ENCODE measurements around the gene KCNMA1.

Gene KCNMA1

DNA sequence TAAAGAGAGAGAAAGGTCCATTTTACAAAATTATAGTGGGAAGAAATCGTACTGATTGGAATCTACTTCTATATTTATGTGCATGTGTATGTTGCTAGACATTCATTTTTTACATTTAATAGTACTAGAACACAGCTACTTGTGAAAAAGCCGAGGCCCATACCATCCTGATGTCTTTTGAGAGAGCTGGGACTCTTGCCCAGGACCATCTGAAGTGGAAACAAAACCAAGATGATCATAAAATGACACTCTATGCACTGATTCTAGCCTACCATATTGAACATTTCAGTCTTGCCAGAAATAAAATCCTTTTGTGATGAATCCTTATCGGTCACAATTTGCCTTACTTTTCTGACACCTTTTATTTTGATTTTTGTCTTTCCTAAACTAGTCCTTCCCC is 640.0 kb downstream of the KCNMA1 start:
- H3K36me3 ChIP-seq (ENCODE audit: control insufficient read depth in 2 of 2, insufficient read depth in 2 of 2, low read length in 2 of 2) = peaks cover 8 to 10% of the 10 kb centered on the region in 2 donors
- peaks cover under 1% of the 10 kb centered on the region for H3K4me1 ChIP-seq (ENCODE audit: control insufficient read depth, insufficient read depth, low read length)
- H3K9ac ChIP-seq (ENCODE audit: low read length in 2 of 2) = no peak overlapping the region
- no peak overlapping the region for H3K27ac ChIP-seq (ENCODE audit: low read length)
- H3K27me3 ChIP-seq (ENCODE audit: control insufficient read depth in 1 of 2, insufficient read depth in 2 of 2, low read length in 2 of 2) = no peaks in the 10 kb centered on the region
- no peak overlapping the region for H3K4me3 ChIP-seq (ENCODE audit: low read length in 2 of 2)
- H3K9me3 ChIP-seq (ENCODE audit: control insufficient read depth in 2 of 2, low read length in 2 of 2) = no peaks in the 10 kb centered on the region

DNA sequence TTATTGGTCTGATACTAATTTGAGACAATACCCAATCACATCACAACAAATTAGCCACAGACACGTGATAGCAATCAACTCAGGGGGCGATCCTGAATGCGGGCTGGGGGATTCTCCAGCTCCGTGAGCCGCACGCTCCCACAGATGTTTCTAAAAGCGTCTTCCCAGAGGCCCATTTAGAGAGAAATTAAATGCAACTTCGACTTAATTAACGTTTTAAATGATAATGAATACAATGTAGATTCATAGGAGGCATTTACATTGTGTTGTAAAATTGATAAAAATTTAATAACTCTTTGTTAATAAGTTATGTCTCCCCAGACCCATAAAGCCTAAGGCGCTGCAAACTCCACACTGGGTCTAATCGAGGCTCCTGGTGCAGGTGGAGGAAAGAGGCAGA is 642.6 kb downstream of the KCNMA1 start:
- Histone ChIP-seq H3K9me3 (ENCODE audit: control insufficient read depth in 2 of 2, low read length in 2 of 2) (no peaks in the 10 kb centered on the region), H3K36me3 (ENCODE audit: control insufficient read depth in 2 of 2, insufficient read depth in 2 of 2, low read length in 2 of 2) (peaks cover 3 to 5% of the 10 kb centered on the region in 2 donors), H3K4me3 (ENCODE audit: low read length in 2 of 2) (no peak overlapping the region), H3K27ac (ENCODE audit: low read length) (no peak overlapping the region), H3K9ac (ENCODE audit: low read length in 2 of 2) (no peak overlapping the region), H3K27me3 (ENCODE audit: control insufficient read depth in 1 of 2, insufficient read depth in 2 of 2, low read length in 2 of 2) (no peaks in the 10 kb centered on the region), H3K4me1 (ENCODE audit: control insufficient read depth, insufficient read depth, low read length) (peaks cover 8% of the 10 kb centered on the region)

DNA sequence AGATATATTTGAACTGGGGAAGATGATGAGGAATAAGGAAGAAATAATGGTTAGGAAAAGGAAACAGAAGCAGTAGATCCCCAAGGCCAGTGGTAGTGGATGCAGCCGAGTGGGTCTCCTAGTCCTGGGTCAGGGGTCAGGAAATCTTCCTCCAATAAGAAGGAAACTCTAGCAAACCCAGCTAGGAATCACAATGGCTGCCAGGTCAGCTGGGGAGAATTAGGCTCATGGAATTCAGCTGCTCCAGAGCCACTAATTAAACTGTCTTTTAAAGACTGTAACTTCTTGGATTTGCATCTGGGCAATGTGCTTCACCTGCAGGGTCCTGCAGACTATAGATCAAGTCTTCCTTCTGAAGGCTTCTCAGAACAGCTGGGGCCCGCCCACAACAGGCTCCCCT is 644.4 kb downstream of the KCNMA1 start:
- no peaks in the 10 kb centered on the region for H3K9me3 ChIP-seq (ENCODE audit: control insufficient read depth in 2 of 2, low read length in 2 of 2)
- no peak overlapping the region for H3K9ac ChIP-seq (ENCODE audit: low read length in 2 of 2)
- peaks cover 3 to 5% of the 10 kb centered on the region in 2 donors for H3K36me3 ChIP-seq (ENCODE audit: control insufficient read depth in 2 of 2, insufficient read depth in 2 of 2, low read length in 2 of 2)
- H3K4me3 ChIP-seq (ENCODE audit: low read length in 2 of 2) = no peak overlapping the region
- peaks cover 8% of the 10 kb centered on the region for H3K4me1 ChIP-seq (ENCODE audit: control insufficient read depth, insufficient read depth, low read length)
- H3K27me3 ChIP-seq (ENCODE audit: control insufficient read depth in 1 of 2, insufficient read depth in 2 of 2, low read length in 2 of 2) = no peaks in the 10 kb centered on the region
- no peak overlapping the region for H3K27ac ChIP-seq (ENCODE audit: low read length)

- Histone ChIP-seq H3K27ac (ENCODE audit: low read length) (no peak overlapping the region), H3K9ac (ENCODE audit: low read length in 2 of 2) (no peak overlapping the region), H3K4me1 (ENCODE audit: control insufficient read depth, insufficient read depth, low read length) (peaks cover 8% of the 10 kb centered on the region), H3K4me3 (ENCODE audit: low read length in 2 of 2) (no peak overlapping the region), H3K9me3 (ENCODE audit: control insufficient read depth in 2 of 2, low read length in 2 of 2) (no peaks in the 10 kb centered on the region), H3K27me3 (ENCODE audit: control insufficient read depth in 1 of 2, insufficient read depth in 2 of 2, low read length in 2 of 2) (no peaks in the 10 kb centered on the region), H3K36me3 (ENCODE audit: control insufficient read depth in 2 of 2, insufficient read depth in 2 of 2, low read length in 2 of 2) (peaks cover 3 to 5% of the 10 kb centered on the region in 2 donors)
Observed at GRCh38 chr10:76992467-76992866, 645.1 kb downstream of the KCNMA1 start.

GRCh38 chr10:76991621-76992020 is 646.0 kb downstream of the KCNMA1 start:
- H3K27ac ChIP-seq (ENCODE audit: low read length) = no peak overlapping the region
- H3K9me3 ChIP-seq (ENCODE audit: control insufficient read depth in 2 of 2, low read length in 2 of 2) = no peaks in the 10 kb centered on the region
- no peak overlapping the region for H3K4me3 ChIP-seq (ENCODE audit: low read length in 2 of 2)
- H3K36me3 ChIP-seq (ENCODE audit: control insufficient read depth in 2 of 2, insufficient read depth in 2 of 2, low read length in 2 of 2) = peaks cover 3 to 5% of the 10 kb centered on the region in 2 donors
- no peaks in the 10 kb centered on the region for H3K27me3 ChIP-seq (ENCODE audit: control insufficient read depth in 1 of 2, insufficient read depth in 2 of 2, low read length in 2 of 2)
- H3K9ac ChIP-seq (ENCODE audit: low read length in 2 of 2) = no peak overlapping the region
- peaks cover 8% of the 10 kb centered on the region for H3K4me1 ChIP-seq (ENCODE audit: control insufficient read depth, insufficient read depth, low read length)

- no peak overlapping the region for H3K9ac ChIP-seq (ENCODE audit: low read length in 2 of 2)
- no peaks in the 10 kb centered on the region for H3K9me3 ChIP-seq (ENCODE audit: control insufficient read depth in 2 of 2, low read length in 2 of 2)
- H3K27me3 ChIP-seq (ENCODE audit: control insufficient read depth in 1 of 2, insufficient read depth in 2 of 2, low read length in 2 of 2) = no peaks in the 10 kb centered on the region
- no peak overlapping the region for H3K4me3 ChIP-seq (ENCODE audit: low read length in 2 of 2)
- H3K36me3 ChIP-seq (ENCODE audit: control insufficient read depth in 2 of 2, insufficient read depth in 2 of 2, low read length in 2 of 2) = peaks cover 3 to 5% of the 10 kb centered on the region in 2 donors
- H3K4me1 ChIP-seq (ENCODE audit: control insufficient read depth, insufficient read depth, low read length) = peaks cover 8% of the 10 kb centered on the region
- H3K27ac ChIP-seq (ENCODE audit: low read length) = no peak overlapping the region
Observed at GRCh38 chr10:76990561-76990960, 647.0 kb downstream of the KCNMA1 start.

GRCh38 chr10:76984559-76985443 is 652.8 kb downstream of the KCNMA1 start:
- H3K9ac ChIP-seq (ENCODE audit: low read length in 2 of 2) = no peak overlapping the region
- no peaks in the 10 kb centered on the region for H3K4me1 ChIP-seq (ENCODE audit: control insufficient read depth, insufficient read depth, low read length)
- H3K27ac ChIP-seq (ENCODE audit: low read length) = no peak overlapping the region
- H3K4me3 ChIP-seq (ENCODE audit: low read length in 2 of 2) = no peak overlapping the region
- H3K36me3 ChIP-seq (ENCODE audit: control insufficient read depth in 2 of 2, insufficient read depth in 2 of 2, low read length in 2 of 2) = no peaks in the 10 kb centered on the region
- H3K27me3 ChIP-seq (ENCODE audit: control insufficient read depth in 1 of 2, insufficient read depth in 2 of 2, low read length in 2 of 2) = no peaks in the 10 kb centered on the region
- H3K9me3 ChIP-seq (ENCODE audit: control insufficient read depth in 2 of 2, low read length in 2 of 2) = no peaks in the 10 kb centered on the region

DNA sequence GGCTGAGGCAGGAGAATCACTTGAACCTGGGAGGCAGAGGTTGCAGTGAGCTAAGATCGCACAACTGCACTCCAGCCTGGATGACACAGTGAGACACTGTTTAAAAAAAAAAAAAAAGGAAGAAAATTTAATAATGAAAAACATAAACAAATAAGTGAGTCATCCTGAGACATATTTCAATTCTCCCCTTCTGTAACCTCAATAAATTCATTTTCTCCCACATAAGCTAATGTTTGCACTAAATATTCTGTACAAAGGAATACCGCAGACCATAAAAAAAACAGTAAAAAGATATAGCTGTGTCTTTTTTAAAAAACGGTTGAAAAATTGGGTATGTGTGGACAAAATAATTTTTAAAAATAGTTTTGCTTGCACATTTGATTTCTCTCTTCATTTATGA is 654.0 kb downstream of the KCNMA1 start:
- no peaks in the 10 kb centered on the region for H3K4me1 ChIP-seq (ENCODE audit: control insufficient read depth, insufficient read depth, low read length)
- H3K27ac ChIP-seq (ENCODE audit: low read length) = no peak overlapping the region
- H3K36me3 ChIP-seq (ENCODE audit: control insufficient read depth in 2 of 2, insufficient read depth in 2 of 2, low read length in 2 of 2) = no peaks in the 10 kb centered on the region
- no peak overlapping the region for H3K4me3 ChIP-seq (ENCODE audit: low read length in 2 of 2)
- H3K9ac ChIP-seq (ENCODE audit: low read length in 2 of 2) = no peak overlapping the region
- H3K9me3 ChIP-seq (ENCODE audit: control insufficient read depth in 2 of 2, low read length in 2 of 2) = no peaks in the 10 kb centered on the region
- H3K27me3 ChIP-seq (ENCODE audit: control insufficient read depth in 1 of 2, insufficient read depth in 2 of 2, low read length in 2 of 2) = no peaks in the 10 kb centered on the region

DNA sequence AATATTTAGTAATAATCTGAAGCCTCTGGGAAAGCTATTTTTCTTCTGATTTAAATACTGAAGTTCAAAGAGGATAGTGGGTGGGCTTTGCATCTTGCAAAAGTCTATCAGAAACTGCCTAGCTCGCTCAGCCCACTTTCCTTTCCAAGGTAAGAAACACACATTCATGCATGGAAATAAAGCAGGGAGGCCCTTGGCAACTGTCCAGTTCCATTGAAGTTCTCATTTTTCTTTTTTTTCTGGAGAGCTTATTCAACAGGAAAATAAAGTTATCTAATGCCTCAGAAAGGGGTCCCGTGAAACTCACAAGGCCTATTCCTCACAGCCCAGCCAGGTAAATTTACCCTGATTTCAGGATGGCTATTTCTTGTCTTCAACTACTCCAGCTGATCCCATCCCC is 654.9 kb downstream of the KCNMA1 start:
- Histone ChIP-seq H3K4me3 (ENCODE audit: low read length in 2 of 2) (no peak overlapping the region), H3K27me3 (ENCODE audit: control insufficient read depth in 1 of 2, insufficient read depth in 2 of 2, low read length in 2 of 2) (no peaks in the 10 kb centered on the region), H3K4me1 (ENCODE audit: control insufficient read depth, insufficient read depth, low read length) (no peaks in the 10 kb centered on the region), H3K9ac (ENCODE audit: low read length in 2 of 2) (no peak overlapping the region), H3K9me3 (ENCODE audit: control insufficient read depth in 2 of 2, low read length in 2 of 2) (no peaks in the 10 kb centered on the region), H3K27ac (ENCODE audit: low read length) (no peak overlapping the region), H3K36me3 (ENCODE audit: control insufficient read depth in 2 of 2, insufficient read depth in 2 of 2, low read length in 2 of 2) (no peaks in the 10 kb centered on the region)

DNA sequence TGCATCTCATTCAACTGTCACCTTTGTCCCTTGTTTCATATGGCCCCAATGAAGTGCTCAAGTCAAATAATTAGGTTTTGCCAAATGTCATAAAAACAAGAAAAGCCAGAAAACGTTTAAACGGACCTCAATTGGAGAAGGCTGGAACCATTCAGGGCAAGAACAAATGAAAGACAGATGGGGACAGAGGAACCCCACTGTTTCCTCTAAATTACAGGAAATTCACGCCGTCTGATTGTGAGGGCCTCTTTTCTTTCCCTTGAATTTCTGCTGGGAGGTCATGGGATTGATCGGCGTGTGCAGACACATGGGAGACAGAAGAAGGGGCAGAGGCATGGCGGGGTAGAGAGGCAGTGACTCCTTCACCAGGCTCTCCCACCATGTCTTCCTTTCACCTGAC is 656.4 kb downstream of the KCNMA1 start:
- Histone ChIP-seq H3K36me3 (ENCODE audit: control insufficient read depth in 2 of 2, insufficient read depth in 2 of 2, low read length in 2 of 2) (no peaks in the 10 kb centered on the region), H3K9me3 (ENCODE audit: control insufficient read depth in 2 of 2, low read length in 2 of 2) (no peaks in the 10 kb centered on the region), H3K9ac (ENCODE audit: low read length in 2 of 2) (no peak overlapping the region), H3K27ac (ENCODE audit: low read length) (no peak overlapping the region), H3K4me3 (ENCODE audit: low read length in 2 of 2) (no peak overlapping the region), H3K4me1 (ENCODE audit: control insufficient read depth, insufficient read depth, low read length) (no peaks in the 10 kb centered on the region), H3K27me3 (ENCODE audit: control insufficient read depth in 1 of 2, insufficient read depth in 2 of 2, low read length in 2 of 2) (no peaks in the 10 kb centered on the region)

DNA sequence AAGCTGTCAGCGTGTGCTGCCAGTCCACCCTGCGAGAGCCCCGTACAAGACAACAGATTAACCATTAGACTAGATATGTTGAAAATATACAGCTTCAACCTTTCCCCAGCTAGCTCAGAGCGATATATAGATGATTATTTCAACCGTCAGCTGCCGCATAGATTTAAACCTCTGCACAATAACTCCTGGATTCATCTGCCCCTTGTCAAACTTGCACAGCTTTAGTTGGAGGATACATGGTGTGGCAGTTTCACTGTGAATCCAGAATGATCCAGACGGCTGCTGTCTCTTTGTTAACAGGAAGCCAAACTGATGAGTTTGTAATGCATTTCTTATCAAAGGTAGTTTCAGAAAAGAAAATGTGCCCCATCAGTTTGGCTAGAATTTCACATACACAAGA is 659.7 kb downstream of the KCNMA1 start:
- Histone ChIP-seq H3K9ac (ENCODE audit: low read length in 2 of 2) (no peak overlapping the region), H3K4me3 (ENCODE audit: low read length in 2 of 2) (no peak overlapping the region), H3K27me3 (ENCODE audit: control insufficient read depth in 1 of 2, insufficient read depth in 2 of 2, low read length in 2 of 2) (no peaks in the 10 kb centered on the region), H3K27ac (ENCODE audit: low read length) (no peak overlapping the region), H3K4me1 (ENCODE audit: control insufficient read depth, insufficient read depth, low read length) (no peaks in the 10 kb centered on the region), H3K36me3 (ENCODE audit: control insufficient read depth in 2 of 2, insufficient read depth in 2 of 2, low read length in 2 of 2) (peaks cover 0 to 4% of the 10 kb centered on the region in 2 donors), H3K9me3 (ENCODE audit: control insufficient read depth in 2 of 2, low read length in 2 of 2) (no peaks in the 10 kb centered on the region)
